Gastroesophageal sphincter (tissue), 4 donors: ENCODE data around the gene OXCT1. TPM values are rescaled to one million over a fixed set of nuclear protein-coding genes. Genes with fewer than 3 reads are reported as not detected.

Experiments
- ATAC-seq: fragments of 150-250 bp; one replicate; pipeline ENCODE4 v1.9.1; 2016; ENCODE audit warnings: mild to moderate bottlenecking, moderate library complexity
- H3K27ac ChIP-seq, 4 donors: fragments of 200-600 bp; sonication (generic) in 3 of 4; 1 replicate in 3 of 4; 2 replicates in 1 of 4; pipeline ENCODE4 v1.5.1; 2016 to 2019
- H3K27me3 ChIP-seq: fragments of 200-600 bp; sonication (generic); one replicate; pipeline ENCODE4 v1.5.1; 2019
- H3K36me3 ChIP-seq, 2 donors: fragments of 200-600 bp; sonication (generic); one replicate each; pipeline ENCODE4 v1.5.1; 2019; ENCODE audit warnings: control low read depth in 1 of 2
- H3K4me1 ChIP-seq, 3 donors: fragments of 200-600 bp; sonication (generic); 1 replicate in 2 of 3; 2 replicates in 1 of 3; pipeline ENCODE4 v1.5.1; 2016 to 2019; ENCODE audit warnings: control low read depth in 2 of 3
- H3K4me3 ChIP-seq, 2 donors: fragments of 200-600 bp; sonication (generic); one replicate each; pipeline ENCODE4 v1.5.1; 2019; ENCODE audit warnings: mild to moderate bottlenecking in 1 of 2, moderate library complexity in 1 of 2
- H3K9me3 ChIP-seq, 3 donors: fragments of 200-600 bp; sonication (generic); one replicate each; pipeline ENCODE4 v1.5.1; 2017 to 2019; ENCODE audit warnings: control low read depth in 2 of 3
- EP300 ChIP-seq: sonication (generic); formaldehyde crosslinking; IDR thresholded peaks from one replicate; pipeline ENCODE4 v1.6.1; 2017; ENCODE audit warnings: antibody characterized with exemption, mild to moderate bottlenecking
- POLR2A ChIP-seq, 2 donors: fragments of 450-650 bp; IDR thresholded peaks; one replicate each; pipeline ENCODE4 v1.6.1; 2017; ENCODE audit warnings: antibody characterized with exemption in 2 of 2, mild to moderate bottlenecking in 2 of 2, moderate library complexity in 1 of 2
- POLR2AphosphoS5 ChIP-seq: sonication (generic); formaldehyde crosslinking; IDR thresholded peaks from one replicate; pipeline ENCODE4 v1.6.1; 2017; ENCODE audit warnings: antibody characterized with exemption
- WGBS, 2 donors: methylation state at CpG; one replicate each; pipeline ENCODE4 v1.1.5; 2018; ENCODE audit warnings: low coverage in 1 of 2; 5-methylcytosine and 5-hydroxymethylcytosine counted together
- total RNA-seq, 4 donors: library from RNA; depleted of rRNA; stranded (reverse); fragments of >200 nt; gene quantifications; one replicate each; pipeline ENCODE4 v1.1.0, GENCODE V29; 2016
- TF ChIP-seq, protein P1 (sequence below), 4 experiments: fragments of 200-600 bp in 2 of 4; fragments of 450-650 bp in 2 of 4; sonication (generic) in 1 of 4; IDR thresholded peaks; one replicate each; pipeline ENCODE4 v1.5.1; 2017 to 2019; ENCODE audit warnings: antibody characterized with exemption in 4 of 4, mild to moderate bottlenecking in 2 of 4, moderate library complexity in 2 of 4

OXCT1 gene
- total RNA-seq, 4 donors from 2014 or later: 38.5 to 63.5 (median 42.1) TPM

DNA sequence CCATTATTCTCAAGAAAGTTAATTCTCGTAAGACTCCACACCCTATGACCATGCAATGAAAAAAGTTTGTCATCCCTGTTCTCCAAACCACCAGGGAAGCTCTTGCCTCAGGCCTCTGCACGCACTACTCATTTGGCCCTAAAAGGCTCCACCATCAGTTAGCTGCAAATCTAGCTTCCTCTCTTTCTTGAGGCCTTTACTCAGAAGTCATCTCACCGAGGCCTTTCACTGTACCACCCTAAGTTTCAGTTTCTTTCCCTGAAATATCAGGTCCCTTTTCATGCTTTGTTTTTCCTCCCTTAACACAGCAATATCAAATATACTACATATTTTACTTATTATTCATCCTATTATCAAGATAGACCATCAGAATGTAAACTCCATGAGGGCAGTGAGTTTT is 39.1 kb downstream of the OXCT1 start:
- WGBS, 2 donors: 93 to 96% methylated on average over 3 of the region's 3 CpGs
- ATAC-seq: no peak
- Histone ChIP-seq H3K27me3 (no peaks in the 10 kb centered on the region), H3K4me3 (no peak overlapping the region), H3K9me3 (no peaks in the 10 kb centered on the region), H3K27ac (no peak overlapping the region), H3K36me3 (peaks cover 0 to 35% of the 10 kb centered on the region in 2 donors), H3K4me1 (peaks cover 0 to 18% (median 6%) of the 10 kb centered on the region in 3 donors)
- TF ChIP-seq, protein P1, sequence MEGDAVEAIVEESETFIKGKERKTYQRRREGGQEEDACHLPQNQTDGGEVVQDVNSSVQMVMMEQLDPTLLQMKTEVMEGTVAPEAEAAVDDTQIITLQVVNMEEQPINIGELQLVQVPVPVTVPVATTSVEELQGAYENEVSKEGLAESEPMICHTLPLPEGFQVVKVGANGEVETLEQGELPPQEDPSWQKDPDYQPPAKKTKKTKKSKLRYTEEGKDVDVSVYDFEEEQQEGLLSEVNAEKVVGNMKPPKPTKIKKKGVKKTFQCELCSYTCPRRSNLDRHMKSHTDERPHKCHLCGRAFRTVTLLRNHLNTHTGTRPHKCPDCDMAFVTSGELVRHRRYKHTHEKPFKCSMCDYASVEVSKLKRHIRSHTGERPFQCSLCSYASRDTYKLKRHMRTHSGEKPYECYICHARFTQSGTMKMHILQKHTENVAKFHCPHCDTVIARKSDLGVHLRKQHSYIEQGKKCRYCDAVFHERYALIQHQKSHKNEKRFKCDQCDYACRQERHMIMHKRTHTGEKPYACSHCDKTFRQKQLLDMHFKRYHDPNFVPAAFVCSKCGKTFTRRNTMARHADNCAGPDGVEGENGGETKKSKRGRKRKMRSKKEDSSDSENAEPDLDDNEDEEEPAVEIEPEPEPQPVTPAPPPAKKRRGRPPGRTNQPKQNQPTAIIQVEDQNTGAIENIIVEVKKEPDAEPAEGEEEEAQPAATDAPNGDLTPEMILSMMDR (IDR thresholded peaks at IDR 0.05): no peak
- TF ChIP-seq POLR2A (IDR thresholded peaks at IDR 0.05) (no peak), POLR2AphosphoS5 (no peak), EP300 (no peak)

- Histone ChIP-seq H3K27ac (no peak overlapping the region), H3K36me3 (peaks cover 0 to 24% of the 10 kb centered on the region in 2 donors), H3K27me3 (no peaks in the 10 kb centered on the region), H3K4me3 (no peak overlapping the region), H3K4me1 (no peaks in the 10 kb centered on the region), H3K9me3 (no peaks in the 10 kb centered on the region)
- WGBS, 2 donors: 100% methylated on average over 1 of the region's 1 CpG
- ATAC-seq: no peak
- TF ChIP-seq EP300 (no peak), POLR2AphosphoS5 (no peak), POLR2A (IDR thresholded peaks at IDR 0.05) (no peak)
- TF ChIP-seq, protein P1 (IDR thresholded peaks at IDR 0.05): no peak
These were observed 42.4 kb downstream of the OXCT1 start for GRCh38 chr5:41827792-41828191.

DNA sequence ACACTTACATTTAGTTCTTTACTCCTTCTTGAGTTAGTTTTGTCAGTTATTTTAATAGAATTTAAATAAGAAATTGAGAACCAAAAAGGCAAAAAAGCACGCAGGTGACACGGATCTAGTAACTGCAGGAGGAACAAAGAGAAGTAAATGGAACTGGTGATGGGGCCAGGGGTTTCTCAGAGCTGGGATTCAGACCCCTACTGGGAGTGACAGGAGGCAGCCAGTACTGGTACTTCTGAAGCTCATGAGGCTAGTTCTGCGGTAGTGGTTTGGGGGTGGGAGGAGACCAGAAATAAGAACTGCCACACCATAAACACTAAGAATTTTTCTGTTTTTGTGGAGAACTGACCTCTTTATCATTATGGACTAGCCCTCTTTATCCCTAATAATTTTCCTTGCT is 48.2 kb downstream of the OXCT1 start:
- Histone ChIP-seq H3K4me3 (no peak overlapping the region), H3K4me1 (no peaks in the 10 kb centered on the region), H3K27me3 (no peaks in the 10 kb centered on the region), H3K36me3 (no peaks in the 10 kb centered on the region), H3K27ac (no peak overlapping the region), H3K9me3 (no peaks in the 10 kb centered on the region)
- TF ChIP-seq POLR2AphosphoS5 (no peak), POLR2A (IDR thresholded peaks at IDR 0.05) (no peak), EP300 (no peak)
- TF ChIP-seq, protein P1 (IDR thresholded peaks at IDR 0.05): no peak
- 80 to 89% methylated on average over 3 of the region's 3 CpGs for WGBS, 2 donors
- no peak for ATAC-seq

GRCh38 chr5:41821051-41821450 is 49.2 kb downstream of the OXCT1 start:
- Histone ChIP-seq H3K27ac (no peak overlapping the region), H3K36me3 (no peaks in the 10 kb centered on the region), H3K9me3 (no peaks in the 10 kb centered on the region), H3K4me3 (no peak overlapping the region), H3K27me3 (no peaks in the 10 kb centered on the region), H3K4me1 (no peaks in the 10 kb centered on the region)
- no peak for ATAC-seq
- TF ChIP-seq EP300: no peak
- TF ChIP-seq, protein P1 (IDR thresholded peaks at IDR 0.05): no peak
- TF ChIP-seq POLR2A (IDR thresholded peaks at IDR 0.05): no peak
- TF ChIP-seq POLR2AphosphoS5: no peak

- no peaks in the 10 kb centered on the region for H3K4me1 ChIP-seq
- no peak overlapping the region for H3K4me3 ChIP-seq
- no peaks in the 10 kb centered on the region for H3K9me3 ChIP-seq
- H3K27me3 ChIP-seq: no peaks in the 10 kb centered on the region
- 88 to 93% methylated on average over 2 of the region's 2 CpGs for WGBS, 2 donors
- no peaks in the 10 kb centered on the region for H3K36me3 ChIP-seq
- TF ChIP-seq POLR2AphosphoS5 (no peak), EP300 (no peak), POLR2A (IDR thresholded peaks at IDR 0.05) (no peak)
- TF ChIP-seq, protein P1 (IDR thresholded peaks at IDR 0.05): no peak
- H3K27ac ChIP-seq: no peak overlapping the region
- ATAC-seq: no peak
These were observed 50.1 kb downstream of the OXCT1 start for GRCh38 chr5:41820150-41820549.
